IMR-90 (cell line): Measurements from ENCODE around the gene GPR39. TPM values are rescaled to one million over a fixed set of nuclear protein-coding genes. Genes with fewer than 3 reads are reported as not detected.
A peak's percentile ranks its signal among the peaks of the same experiment; 100 is the strongest.

Experiments
- ATAC-seq: fragments of 200-7000 bp; cut with Tn5 transposase; 2 replicates; pipeline ENCODE4 v1.9.1; 2020; ENCODE audit warnings: low read depth, mild to moderate bottlenecking, moderate library complexity
- BruUV-seq: library from RNA; stranded (reverse); fragments of 400-500 nt; replicated peaks from 2 replicates; lab custom pipeline; 2021; lab: Mats Ljungman, UMichigan
- CTCF ChIA-PET: fragments of 300-600 bp; formaldehyde crosslinking; extraction: SDS; loops from one replicate; lab custom pipeline; 2021; ENCODE audit warnings: antibody characterized with exemption; lab: Yijun Ruan, JAX
- POLR2A ChIA-PET: fragments of 300-600 bp; sonication (Branson Sonifier 250); formaldehyde crosslinking; loops from one replicate; lab custom pipeline; 2022; ENCODE audit warnings: antibody characterized with exemption; ENCODE audit not compliant: unreplicated experiment; lab: Charles Lee
- DNase-seq: peaks from one replicate; pipeline ENCODE4 v3.0.0; 2013
- H2AFZ ChIP-seq: replicated peaks from 2 replicates; pipeline ENCODE3; 2013; ENCODE audit warnings: low read length, mild to moderate bottlenecking; ENCODE audit not compliant: poor library complexity
- H2AK5ac ChIP-seq: 2 replicates; pipeline ENCODE4 v1.6.1; 2013; ENCODE audit warnings: low read depth, low read length, inconsistent platforms
- H2AK9ac ChIP-seq: replicated peaks from 2 replicates; pipeline ENCODE3; 2013; ENCODE audit warnings: mild to moderate bottlenecking, low read depth, low read length, moderate library complexity; ENCODE audit not compliant: poor library complexity
- H2BK120ac ChIP-seq: 2 replicates; pipeline ENCODE4 v1.6.1; 2013; ENCODE audit warnings: low read depth, low read length, inconsistent platforms
- H2BK15ac ChIP-seq: 3 replicates; pipeline ENCODE4 v1.6.1; 2013; ENCODE audit warnings: low read depth, low read length, inconsistent platforms
- H2BK20ac ChIP-seq: 2 replicates; pipeline ENCODE4 v1.6.1; 2013; ENCODE audit warnings: low read depth, mild to moderate bottlenecking, inconsistent platforms, low read length, moderate library complexity
- H2BK5ac ChIP-seq: 2 replicates; pipeline ENCODE4 v1.6.1; 2013; ENCODE audit warnings: mild to moderate bottlenecking, low read depth, low read length, inconsistent platforms; ENCODE audit not compliant: poor library complexity, severe bottlenecking
- H3K14ac ChIP-seq: replicated peaks from 2 replicates; pipeline ENCODE4 v1.6.1; 2013; ENCODE audit warnings: low read depth, low read length, inconsistent platforms
- H3K18ac ChIP-seq: 2 replicates; pipeline ENCODE4 v1.6.1; 2013; ENCODE audit warnings: low read depth, low read length, control low read depth
- H3K23ac ChIP-seq: 2 replicates; pipeline ENCODE4 v1.6.1; 2013; ENCODE audit warnings: low read depth, low read length, inconsistent platforms
- H3K27ac ChIP-seq: 2 replicates; pipeline ENCODE4 v1.5.1; 2013; ENCODE audit warnings: mild to moderate bottlenecking, control low read depth, low read length; ENCODE audit not compliant: insufficient read depth
- H3K27me3 ChIP-seq: 2 replicates; pipeline ENCODE4 v1.6.1; 2013; ENCODE audit warnings: low read length; ENCODE audit not compliant: control insufficient read depth, insufficient read depth
- H3K36me3 ChIP-seq: 2 replicates; pipeline ENCODE4 v1.6.1; 2013; ENCODE audit warnings: low read length, mixed read lengths; ENCODE audit not compliant: control insufficient read depth, insufficient read depth
- H3K4ac ChIP-seq: 2 replicates; pipeline ENCODE4 v1.6.1; 2013; ENCODE audit warnings: low read depth, low read length, inconsistent platforms
- H3K4me1 ChIP-seq: 2 replicates; pipeline ENCODE4 v1.6.1; 2013; ENCODE audit warnings: low read length, mixed read lengths; ENCODE audit not compliant: control insufficient read depth, insufficient read depth
- H3K4me2 ChIP-seq: 2 replicates; pipeline ENCODE4 v1.6.1; 2013; ENCODE audit warnings: low read depth, mild to moderate bottlenecking, control low read depth, low read length, moderate library complexity
- H3K4me3 ChIP-seq: 2 replicates; pipeline ENCODE4 v1.5.1; 2013; ENCODE audit warnings: low read depth, mild to moderate bottlenecking, control low read depth, low read length, moderate library complexity; ENCODE audit not compliant: insufficient read depth
- H3K56ac ChIP-seq: 2 replicates; pipeline ENCODE4 v1.6.1; 2013; ENCODE audit warnings: low read length, inconsistent platforms; ENCODE audit not compliant: insufficient read depth; ENCODE audit errors: extremely low read depth
- H3K79me1 ChIP-seq, 2 experiments: 2 replicates each; pipeline ENCODE4 v1.6.1; 2013; ENCODE audit warnings: low read length in 2 of 2, inconsistent platforms in 1 of 2, low read depth in 1 of 2
- H3K9ac ChIP-seq: 2 replicates; pipeline ENCODE4 v1.6.1; 2013; ENCODE audit warnings: low read depth, low read length, control low read depth
- H3K9me1 ChIP-seq: 2 replicates; pipeline ENCODE4 v1.6.1; 2013; ENCODE audit warnings: low read length, inconsistent platforms; ENCODE audit not compliant: insufficient read depth
- H3K9me3 ChIP-seq: 2 replicates; pipeline ENCODE4 v1.6.1; 2013; ENCODE audit warnings: low read length; ENCODE audit not compliant: control insufficient read depth, insufficient read depth
- H4K20me1 ChIP-seq: 2 replicates; pipeline ENCODE4 v1.6.1; 2013; ENCODE audit warnings: low read length, inconsistent platforms; ENCODE audit not compliant: insufficient read depth
- H4K5ac ChIP-seq: 2 replicates; pipeline ENCODE4 v1.6.1; 2013; ENCODE audit warnings: mild to moderate bottlenecking, low read depth, low read length, control low read depth
- H4K8ac ChIP-seq, 2 experiments: 2 replicates each; pipeline ENCODE4 v1.6.1; 2013; ENCODE audit warnings: low read depth in 2 of 2, low read length in 2 of 2, control low read depth in 1 of 2, inconsistent platforms in 1 of 2
- H4K91ac ChIP-seq: 2 replicates; pipeline ENCODE4 v1.6.1; 2013; ENCODE audit warnings: low read depth, low read length, inconsistent platforms; ENCODE audit not compliant: insufficient read depth
- CHD1 ChIP-seq: IDR thresholded peaks from 2 replicates; pipeline ENCODE4 v1.6.1; 2012; ENCODE audit warnings: low read depth, low read length, improper control_type of control experiment
- CTCF ChIP-seq: conservative IDR thresholded peaks from 2 replicates; pipeline ENCODE4 v1.5.1; 2012; ENCODE audit warnings: mild to moderate bottlenecking, low read depth, low read length, improper control_type of control experiment
- FOS ChIP-seq: fragments of 150-350 bp; IDR thresholded peaks from 2 replicates; pipeline ENCODE4 v1.6.1; 2016; ENCODE audit warnings: low read depth, low read length
- MAFK ChIP-seq: IDR thresholded peaks from 2 replicates; pipeline ENCODE4 v1.6.1; 2012; ENCODE audit warnings: low read depth, low read length, improper control_type of control experiment
- RAD21 ChIP-seq: IDR thresholded peaks from 2 replicates; pipeline ENCODE4 v1.6.1; 2012; ENCODE audit warnings: low read length, improper control_type of control experiment
- RCOR1 ChIP-seq: IDR thresholded peaks from 2 replicates; pipeline ENCODE4 v1.6.1; 2012; ENCODE audit warnings: mild to moderate bottlenecking, low read length, improper control_type of control experiment; ENCODE audit not compliant: insufficient replicate concordance
- SMC3 ChIP-seq: fragments of 150-350 bp; IDR thresholded peaks from 2 replicates; pipeline ENCODE4 v1.6.1; 2016; ENCODE audit warnings: low read depth, mild to moderate bottlenecking, antibody characterized with exemption, low read length, moderate library complexity
- whole genome bisulfite sequencing, 2 experiments: methylation state at CpG; one replicate each; pipeline versions ENCODE4 v1.1.5 to v1.1.7; 2013; ENCODE audit warnings: missing lambda C conversion rate in 2 of 2; ENCODE audit not compliant: insufficient read length in 1 of 2; ENCODE audit errors: extremely low coverage in 2 of 2; 5-methylcytosine and 5-hydroxymethylcytosine counted together
- dilution Hi-C: fragments of 300-500 bp; cut with HindIII; formaldehyde crosslinking; loops from one replicate; pipeline ENCODE4 v1.14.3; 2018; ENCODE audit warnings: low sequenced_read_pairs; ENCODE audit not compliant: unreplicated experiment
- in situ Hi-C: fragments of 300-500 bp; cut with MboI; formaldehyde crosslinking; loops from 3 replicates; pipeline ENCODE4 v1.14.3; 2019; ENCODE audit warnings: low sequenced_read_pairs, inconsistent platforms, mixed read lengths
- intact Hi-C: fragments of 100-400 bp; cut with micrococcal nuclease; formaldehyde crosslinking; loops from 2 replicates; pipeline ENCODE4 v1.10.0; 2022
- polyA plus RNA-seq, 3 experiments: library from polyadenylated mRNA; depleted of rRNA; stranded (reverse); fragments of >200 nt; gene quantifications; 2 replicates each; pipeline ENCODE4 v1.2.3, GENCODE V29; 2012; ENCODE audit warnings: low replicate concordance in 1 of 3
- total RNA-seq: library from RNA; depleted of rRNA; stranded (reverse); fragments of >200 nt; gene quantifications from 2 replicates; pipeline ENCODE4 v1.2.3, GENCODE V29; 2012

The GPR39 gene
- total and polyA plus RNA-seq, 2 of the 4 experiments (the other 2 are of a cell fraction), result 4.4 to 9.0 TPM

- Histone ChIP-seq H2AFZ (peak overlapping the region; percentile 78), H3K27me3 (no peaks in the 10 kb centered on the region), H4K5ac (no peak overlapping the region), H4K8ac (peak overlapping the region; percentile 47 to 79; a peak in 1 of 4 replicates), H3K9ac (peak overlapping the region; percentile 47; the same call in 1 of the 2 replicates), H3K14ac (peak overlapping the region; percentile 73), H3K9me3 (no peaks in the 10 kb centered on the region), H3K4me2 (peak overlapping the region; percentile 91), H3K4me1 (peaks cover 11% of the 10 kb centered on the region), H2BK120ac (peak overlapping the region; percentile 62), H3K27ac (no peak overlapping the region; the same call in 1 of the 2 replicates), H2BK15ac (peak overlapping the region; percentile 12; the same call in 1 of the 3 replicates), H2BK5ac (no peak overlapping the region), H3K4ac (peak overlapping the region; percentile 86), H2BK20ac (peak overlapping the region; percentile 12; the same call in 1 of the 2 replicates), H3K36me3 (no peaks in the 10 kb centered on the region; the same call in 1 of the 2 replicates), H3K18ac (no peak overlapping the region), H3K56ac (peak overlapping the region; percentile 86; the same call in 1 of the 2 replicates), H3K4me3 (peak overlapping the region; percentile 69; the same call in 1 of the 2 replicates), H4K20me1 (peaks cover 6% of the 10 kb centered on the region), H3K9me1 (peaks cover 8% of the 10 kb centered on the region), H4K91ac (peak overlapping the region; percentile 81), H2AK5ac (peak overlapping the region; percentile 75), H3K23ac (peak overlapping the region; percentile 96), H3K79me1 (peaks cover 20 to 44% of the 10 kb centered on the region in 2 experiments), H2AK9ac (peak overlapping the region; percentile 68)
- ChIA-PET POLR2A (interaction anchor here (0.6 kb wide), 2 partner anchors 110 to 1176 kb away, joined by 4 to 5 read pairs; no protein-coding TSS in a partner anchor), CTCF (interaction anchor here (0.9 to 2.2 kb wide), 4 partner anchors 9 to 121 kb away, joined by 3 to 8 read pairs (median 4); no protein-coding TSS in a partner anchor)
- in situ Hi-C loops, result loop anchor here (25.0 kb wide), 2 partner anchors 894 to 1169 kb away; partner anchors contain the start of gene NCKAP5
- intact Hi-C loops, result no loop called here
- TF ChIP-seq CTCF (peak; percentile 30), RAD21 (peak; percentile 19; the same call in 1 of the 2 replicates), MAFK (no peak), FOS (no peak), RCOR1 (no peak), SMC3 (0 out of 2 replicates have a peak, but pooled peaks have one; percentile 17), CHD1 (no peak)
- peak; percentile 5; the same call in 1 of the 2 replicates for ATAC-seq
- BruUV-seq, result no TSS peak
- dilution Hi-C loops, result no loop called here
- DNase-seq, result no peak
- 16% methylated on average over 5 of the region's 25 CpGs; no CpG with 5 or more reads in 1 of the 2 experiments for WGBS, 2 experiments
Observed at GRCh38 chr2:132668189-132668823, 251.7 kb downstream of the GPR39 start.
